Ishikawa (cell line): Measurements from ENCODE around the gene ANKRD1.

Experiments
- EP300 ChIP-seq: IDR thresholded peaks from 2 replicates; pipeline ENCODE4 v1.6.1; 2012; ENCODE audit warnings: borderline replicate concordance
- NFIC ChIP-seq: IDR thresholded peaks from 2 replicates; pipeline ENCODE4 v1.6.1; 2012
- TAF1 ChIP-seq: IDR thresholded peaks from 2 replicates; pipeline ENCODE4 v1.6.1; 2012; ENCODE audit warnings: low read depth, mild to moderate bottlenecking
- TEAD4 ChIP-seq: IDR thresholded peaks from 2 replicates; pipeline ENCODE4 v1.6.1; 2012
- YY1 ChIP-seq: IDR thresholded peaks from 2 replicates; pipeline ENCODE4 v1.6.1; 2012; ENCODE audit warnings: low read depth
- TF ChIP-seq, protein P1 (sequence below): IDR thresholded peaks from 2 replicates; pipeline ENCODE4 v1.6.1; 2012
- TF ChIP-seq, protein P2 (sequence below): IDR thresholded peaks from 2 replicates; pipeline ENCODE4 v1.6.1; 2012
- TF ChIP-seq, protein P3 (sequence below): IDR thresholded peaks from 2 replicates; pipeline ENCODE4 v1.6.1; 2012; ENCODE audit warnings: low read depth, mild to moderate bottlenecking

DNA sequence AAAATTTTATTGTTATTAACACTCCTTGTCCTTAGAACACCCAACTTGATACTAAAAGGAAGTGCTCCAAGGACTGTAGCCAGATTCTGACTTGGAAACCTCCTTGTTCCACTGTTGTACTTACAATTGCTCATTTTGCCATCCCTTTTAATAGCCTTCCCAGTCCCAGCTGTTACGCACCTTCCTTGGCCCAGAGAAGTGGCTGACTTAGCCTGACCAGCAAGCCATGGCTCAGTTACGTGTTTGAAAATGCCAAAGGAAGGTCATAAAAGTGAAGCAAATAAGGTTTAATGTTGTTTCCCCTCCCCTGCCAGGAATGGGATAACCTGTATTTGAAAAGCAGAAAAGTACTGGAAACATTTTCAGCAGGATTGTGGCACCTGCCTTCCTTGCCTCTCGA lies 3.7 kb upstream of the ANKRD1 start:
- no peak for TF ChIP-seq TAF1
- TF ChIP-seq, protein P1, sequence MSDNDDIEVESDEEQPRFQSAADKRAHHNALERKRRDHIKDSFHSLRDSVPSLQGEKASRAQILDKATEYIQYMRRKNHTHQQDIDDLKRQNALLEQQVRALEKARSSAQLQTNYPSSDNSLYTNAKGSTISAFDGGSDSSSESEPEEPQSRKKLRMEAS: no peak
- TF ChIP-seq, protein P2, sequence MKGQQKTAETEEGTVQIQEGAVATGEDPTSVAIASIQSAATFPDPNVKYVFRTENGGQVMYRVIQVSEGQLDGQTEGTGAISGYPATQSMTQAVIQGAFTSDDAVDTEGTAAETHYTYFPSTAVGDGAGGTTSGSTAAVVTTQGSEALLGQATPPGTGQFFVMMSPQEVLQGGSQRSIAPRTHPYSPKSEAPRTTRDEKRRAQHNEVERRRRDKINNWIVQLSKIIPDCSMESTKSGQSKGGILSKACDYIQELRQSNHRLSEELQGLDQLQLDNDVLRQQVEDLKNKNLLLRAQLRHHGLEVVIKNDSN: no peak
- TF ChIP-seq, protein P3, sequence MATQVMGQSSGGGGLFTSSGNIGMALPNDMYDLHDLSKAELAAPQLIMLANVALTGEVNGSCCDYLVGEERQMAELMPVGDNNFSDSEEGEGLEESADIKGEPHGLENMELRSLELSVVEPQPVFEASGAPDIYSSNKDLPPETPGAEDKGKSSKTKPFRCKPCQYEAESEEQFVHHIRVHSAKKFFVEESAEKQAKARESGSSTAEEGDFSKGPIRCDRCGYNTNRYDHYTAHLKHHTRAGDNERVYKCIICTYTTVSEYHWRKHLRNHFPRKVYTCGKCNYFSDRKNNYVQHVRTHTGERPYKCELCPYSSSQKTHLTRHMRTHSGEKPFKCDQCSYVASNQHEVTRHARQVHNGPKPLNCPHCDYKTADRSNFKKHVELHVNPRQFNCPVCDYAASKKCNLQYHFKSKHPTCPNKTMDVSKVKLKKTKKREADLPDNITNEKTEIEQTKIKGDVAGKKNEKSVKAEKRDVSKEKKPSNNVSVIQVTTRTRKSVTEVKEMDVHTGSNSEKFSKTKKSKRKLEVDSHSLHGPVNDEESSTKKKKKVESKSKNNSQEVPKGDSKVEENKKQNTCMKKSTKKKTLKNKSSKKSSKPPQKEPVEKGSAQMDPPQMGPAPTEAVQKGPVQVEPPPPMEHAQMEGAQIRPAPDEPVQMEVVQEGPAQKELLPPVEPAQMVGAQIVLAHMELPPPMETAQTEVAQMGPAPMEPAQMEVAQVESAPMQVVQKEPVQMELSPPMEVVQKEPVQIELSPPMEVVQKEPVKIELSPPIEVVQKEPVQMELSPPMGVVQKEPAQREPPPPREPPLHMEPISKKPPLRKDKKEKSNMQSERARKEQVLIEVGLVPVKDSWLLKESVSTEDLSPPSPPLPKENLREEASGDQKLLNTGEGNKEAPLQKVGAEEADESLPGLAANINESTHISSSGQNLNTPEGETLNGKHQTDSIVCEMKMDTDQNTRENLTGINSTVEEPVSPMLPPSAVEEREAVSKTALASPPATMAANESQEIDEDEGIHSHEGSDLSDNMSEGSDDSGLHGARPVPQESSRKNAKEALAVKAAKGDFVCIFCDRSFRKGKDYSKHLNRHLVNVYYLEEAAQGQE: no peak
- TF ChIP-seq YY1: no peak
- no peak for TF ChIP-seq TEAD4
- TF ChIP-seq EP300: no peak
- no peak for TF ChIP-seq NFIC
